ENCODE results near the gene KLHL5.

- TF ChIP-seq CTCF (conservative IDR thresholded peaks at IDR 0.05; ENCODE audit: low read depth, low read length) (no peak), POLR2A (IDR thresholded peaks at IDR 0.05; ENCODE audit: low read depth, low read length) (no peak), FOS (IDR thresholded peaks at IDR 0.05; ENCODE audit: low read depth, low read length) (no peak), RFX5 (IDR thresholded peaks at IDR 0.05; ENCODE audit: low read depth, low read length) (no peak), CEBPB (IDR thresholded peaks at IDR 0.05; ENCODE audit: low read depth, low read length) (no peak), SMC3 (IDR thresholded peaks at IDR 0.05; ENCODE audit: low read depth, low read length) (no peak), MAZ (IDR thresholded peaks at IDR 0.05; ENCODE audit: borderline replicate concordance, low read depth, low read length) (no peak), MAFK (IDR thresholded peaks at IDR 0.05; ENCODE audit: low read depth, low read length) (no peak), ELK1 (IDR thresholded peaks at IDR 0.05; ENCODE audit: borderline replicate concordance, low read depth, low read length) (no peak), CHD1 (IDR thresholded peaks at IDR 0.05; ENCODE audit: low read depth, low read length) (no peak), RCOR1 (IDR thresholded peaks at IDR 0.05; ENCODE audit: insufficient replicate concordance, low read length) (no peak), MXI1 (IDR thresholded peaks at IDR 0.05; ENCODE audit: borderline replicate concordance, low read depth, low read length) (no peak)
These were observed 108.3 kb downstream of the KLHL5 start for GRCh38 chr4:39170301-39170700.

Measured in IMR-90 (cell line).